NCI-H1694 (cell line): Measurements from ENCODE around the gene FBXW12.

Experiments used
- DNase-seq: peaks from one replicate; lab custom pipeline; 2025; lab: John Stamatoyannopoulos, UW

FBXW12 gene

DNA sequence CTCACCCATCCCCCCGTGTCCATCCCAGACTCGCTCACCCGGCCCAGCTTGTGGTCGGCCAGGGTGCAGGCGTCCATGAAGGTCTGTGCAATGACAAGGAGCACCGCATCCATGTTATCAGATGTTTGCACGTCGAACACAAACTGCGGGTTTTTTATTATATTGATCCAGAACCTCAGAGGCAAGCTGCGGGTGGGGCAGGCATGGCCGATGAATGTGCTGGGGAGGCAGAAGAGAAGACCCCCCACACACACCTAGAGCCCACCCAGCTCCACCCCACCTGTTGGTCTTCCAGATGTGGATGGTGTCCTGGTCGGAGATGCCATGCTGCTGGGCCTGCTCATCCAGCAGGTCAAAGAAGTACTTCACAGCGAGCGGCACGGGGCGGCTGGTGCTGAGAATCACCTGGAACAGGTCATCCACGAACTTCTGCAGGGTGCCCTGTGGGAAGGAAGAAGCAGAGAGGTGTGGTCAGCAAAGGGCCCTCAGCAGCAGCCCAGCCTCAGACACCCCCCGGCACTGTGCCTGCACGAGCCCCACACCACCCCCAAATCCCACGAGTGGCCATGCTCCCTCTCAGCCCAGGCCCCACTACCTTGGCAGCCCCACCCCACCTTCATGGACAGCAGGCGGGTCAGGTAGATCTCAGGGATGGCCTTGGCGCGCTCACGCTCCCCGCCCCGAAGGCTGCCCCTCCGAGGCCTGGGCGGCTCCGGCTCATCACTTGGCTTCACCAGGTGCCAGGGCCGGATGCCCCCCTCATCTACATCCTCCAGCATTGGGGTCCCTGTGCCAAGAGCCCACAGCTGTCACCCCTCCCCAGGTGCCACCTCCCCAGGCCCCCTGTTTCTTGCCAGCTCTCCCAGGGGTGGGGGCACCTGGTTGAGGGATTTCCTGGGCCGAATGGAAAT lies 37.5 kb downstream of the FBXW12 start:
- no peak for DNase-seq

DNA sequence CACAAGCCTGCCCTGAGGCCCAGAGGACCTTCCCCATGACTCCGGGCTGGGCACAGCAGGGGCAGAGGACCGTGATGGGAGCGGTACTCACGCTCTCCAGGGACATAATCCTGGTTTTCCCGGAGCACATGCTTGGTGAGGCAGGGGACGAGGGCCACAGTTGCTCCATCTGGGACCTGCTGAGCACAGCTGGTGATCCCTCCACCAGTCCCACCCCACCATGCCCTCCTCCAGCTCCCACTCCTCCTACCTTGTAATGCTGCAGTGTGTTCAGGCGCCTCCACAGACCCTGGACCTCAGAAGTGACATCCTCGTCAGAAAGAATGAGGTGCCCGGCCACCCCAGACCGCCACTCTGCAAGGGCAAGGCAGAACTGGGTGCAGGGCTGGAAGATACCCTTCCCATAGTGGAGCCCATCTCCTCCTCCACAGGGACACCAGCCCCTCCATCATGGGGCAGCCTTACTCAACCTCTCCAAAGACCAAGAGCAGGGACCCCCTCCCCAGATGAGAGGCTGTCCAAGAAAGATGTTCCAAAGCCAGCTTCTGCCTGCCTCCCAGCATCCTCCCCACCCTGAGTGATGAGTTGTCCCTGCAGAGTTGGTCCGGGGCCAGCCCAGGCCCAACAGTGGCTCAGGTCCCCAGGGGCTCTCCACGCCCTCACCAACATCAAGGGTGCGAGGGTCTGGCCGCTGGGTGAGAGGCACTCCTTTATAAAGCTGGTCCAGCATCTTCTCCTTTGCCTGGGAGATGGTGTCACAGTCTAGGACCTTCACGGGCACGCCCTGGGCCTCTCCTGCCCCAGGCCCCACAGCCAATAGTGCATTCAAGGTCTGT lies 38.4 kb downstream of the FBXW12 start:
- DNase-seq = no peak

DNA sequence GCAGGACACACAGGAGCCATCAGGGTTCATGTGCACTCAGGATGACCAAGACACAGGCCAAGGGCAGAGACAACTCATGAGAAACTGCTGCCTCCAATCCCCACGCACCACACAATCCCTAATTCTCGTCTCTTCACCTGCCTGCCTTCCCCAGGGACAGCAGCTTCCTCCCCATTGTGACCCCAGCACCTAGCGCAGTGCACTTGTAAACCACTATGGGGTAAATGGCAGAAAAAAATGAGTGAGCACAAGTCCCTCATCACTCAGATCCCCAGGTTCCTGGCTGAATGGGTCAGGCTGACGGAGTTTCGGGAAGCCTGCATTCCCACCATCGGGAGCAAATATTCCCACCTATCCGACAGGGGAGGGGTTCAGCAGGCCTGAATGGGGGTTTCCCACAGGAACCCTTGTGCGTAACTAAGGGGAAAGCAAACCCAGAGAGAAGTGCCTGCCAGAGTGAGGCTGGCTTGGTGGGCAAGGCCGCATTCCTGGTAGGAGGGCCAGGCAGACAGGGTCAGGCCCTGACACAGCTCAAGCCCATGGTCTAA lies 39.1 kb downstream of the FBXW12 start:
- no peak for DNase-seq

DNA sequence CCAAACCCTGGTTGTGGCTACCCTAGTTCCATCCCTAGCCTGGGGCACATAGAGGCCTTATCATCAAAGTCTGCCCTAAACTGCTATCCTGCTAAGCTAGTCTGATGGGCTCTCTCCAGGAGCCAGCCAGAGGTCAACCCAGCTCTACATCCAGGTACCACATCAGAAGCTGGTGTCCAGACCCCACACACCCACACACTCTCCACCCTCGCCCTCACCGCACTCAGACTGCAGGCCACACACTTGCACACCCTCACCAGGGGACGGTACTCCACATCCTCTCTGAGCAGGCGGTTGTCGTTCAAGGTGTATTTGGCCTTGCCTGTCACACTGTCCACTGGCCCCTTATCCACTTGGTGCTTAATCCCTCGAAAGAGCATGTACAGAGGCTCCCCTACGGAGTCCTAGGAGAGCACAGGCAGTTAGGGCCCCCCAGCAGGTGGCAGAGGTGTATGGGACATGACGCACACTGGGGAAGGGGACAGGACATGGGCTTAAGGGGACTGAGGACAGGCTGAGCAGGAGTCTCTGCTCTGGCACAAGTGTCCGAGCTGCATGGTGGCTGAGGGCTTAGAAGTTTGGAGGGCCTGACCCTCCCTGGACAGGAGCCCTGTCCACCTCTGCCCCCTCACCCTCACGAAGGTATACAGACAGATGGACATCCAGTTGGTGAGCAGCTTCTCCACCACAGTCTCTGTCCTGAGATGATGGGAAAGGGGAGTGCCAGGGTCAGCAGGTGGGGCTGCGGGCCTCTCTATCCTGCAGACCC lies 39.8 kb downstream of the FBXW12 start:
- DNase-seq = no peak

DNA sequence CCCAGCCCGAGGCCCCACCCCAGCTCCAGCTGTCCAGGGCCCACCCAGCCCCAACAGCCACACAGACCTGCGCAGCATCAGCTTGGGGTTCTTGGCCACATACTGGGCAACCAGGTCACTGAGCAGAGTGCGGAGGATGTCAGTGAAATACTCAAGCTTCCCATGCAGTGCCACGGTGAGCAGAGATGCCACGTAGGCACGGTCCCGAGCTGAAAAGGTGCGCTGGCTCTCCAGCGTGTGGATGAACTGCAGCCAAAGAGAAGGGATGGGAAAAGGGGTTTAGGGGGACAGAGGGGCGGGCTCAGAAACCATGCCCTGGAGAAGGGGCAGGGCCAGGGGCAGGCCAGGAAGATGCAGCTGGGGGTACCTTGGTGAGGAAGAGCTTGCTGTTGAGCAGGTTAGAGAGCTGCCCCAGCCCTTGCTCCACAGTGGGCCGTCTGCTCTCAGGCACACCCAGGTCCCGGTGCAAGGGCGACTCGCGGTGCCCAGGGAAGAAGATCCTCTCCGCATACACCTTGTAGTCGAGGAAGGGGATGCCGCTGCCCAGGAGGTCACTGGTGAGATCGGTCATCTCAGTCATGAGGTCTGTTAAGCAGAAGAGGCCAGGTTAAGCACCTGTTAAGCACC lies 40.5 kb downstream of the FBXW12 start:
- DNase-seq = no peak

DNA sequence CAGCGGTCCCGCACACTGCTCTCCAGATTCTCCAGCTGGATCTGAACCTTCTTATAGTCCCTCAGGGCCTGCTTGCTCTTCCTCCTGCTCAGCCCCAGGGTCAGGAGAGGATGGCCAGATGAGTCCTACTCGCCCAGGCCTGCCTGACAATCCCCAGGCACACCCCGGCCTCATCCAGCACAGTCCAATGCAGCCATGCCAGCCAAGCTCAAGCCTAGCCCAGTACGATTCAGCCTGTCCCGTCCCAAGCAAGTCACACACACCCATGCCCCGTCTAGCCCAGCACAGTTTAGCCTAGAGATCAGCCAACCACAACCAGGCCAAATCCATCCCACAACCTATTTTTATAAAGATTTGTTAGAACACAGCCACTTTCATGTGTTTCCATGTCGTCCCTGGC lies 41.1 kb downstream of the FBXW12 start:
- DNase-seq = no peak

DNA sequence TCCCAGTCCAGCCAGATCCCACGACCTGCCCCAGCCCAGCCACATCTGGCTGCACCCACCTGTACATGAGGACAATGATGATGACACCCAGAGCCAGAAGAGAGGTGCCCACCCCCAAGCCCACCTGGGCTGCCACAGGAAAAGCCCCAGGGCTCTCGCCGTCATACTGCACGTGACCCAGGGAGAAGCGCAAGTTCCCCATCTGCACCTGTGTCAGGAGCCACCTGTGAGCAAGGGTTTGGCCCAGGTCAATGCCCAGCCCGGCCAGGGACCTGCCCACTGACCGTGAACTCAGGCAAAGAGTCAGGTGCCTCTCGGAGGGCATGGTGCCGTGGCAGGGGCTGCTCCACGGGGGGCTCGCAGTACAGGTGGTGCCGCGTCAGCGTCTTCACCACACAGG lies 41.6 kb downstream of the FBXW12 start:
- DNase-seq = no peak

DNA sequence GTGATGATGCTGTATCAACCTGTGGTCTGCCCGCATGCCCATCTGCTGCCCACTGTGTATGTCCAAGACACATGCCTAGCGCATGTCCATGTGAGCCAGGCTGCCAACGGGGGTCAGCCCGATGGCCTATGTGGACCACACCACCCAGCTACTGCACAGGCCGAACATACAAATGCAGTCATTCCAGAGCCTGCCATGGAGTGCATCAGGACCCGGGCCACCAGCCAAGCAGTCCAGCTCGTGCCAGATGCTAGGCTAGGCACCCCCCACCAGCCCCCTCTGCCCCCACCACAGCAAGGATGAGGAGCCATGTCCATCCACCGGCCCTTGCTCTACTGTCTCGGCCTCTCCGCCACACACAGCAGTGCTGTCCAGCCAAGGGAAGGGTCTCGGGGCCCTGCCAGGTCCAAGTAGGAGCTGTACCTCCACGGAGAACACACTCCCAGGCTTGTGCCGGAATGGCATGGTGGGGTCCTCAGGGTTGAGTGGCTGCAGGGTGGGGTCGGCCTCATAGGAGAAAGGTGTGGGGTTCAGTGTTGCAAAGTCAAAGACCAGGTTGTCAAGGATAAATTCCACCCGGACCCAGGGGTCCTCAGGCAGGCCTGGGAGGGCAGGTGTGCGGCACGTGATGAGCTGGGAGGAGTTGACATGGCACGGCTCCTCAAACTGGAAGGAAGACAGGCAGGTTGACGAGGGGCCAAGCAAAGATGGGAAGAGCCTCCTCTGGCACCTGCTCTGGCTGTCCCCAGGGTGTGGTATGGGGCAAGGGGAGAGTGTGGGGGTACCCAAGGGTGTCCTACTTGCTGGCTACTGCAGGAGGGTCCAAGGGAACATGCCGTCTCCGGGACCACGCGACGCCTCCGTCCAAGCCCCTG lies 42.6 kb downstream of the FBXW12 start:
- no peak for DNase-seq

DNA sequence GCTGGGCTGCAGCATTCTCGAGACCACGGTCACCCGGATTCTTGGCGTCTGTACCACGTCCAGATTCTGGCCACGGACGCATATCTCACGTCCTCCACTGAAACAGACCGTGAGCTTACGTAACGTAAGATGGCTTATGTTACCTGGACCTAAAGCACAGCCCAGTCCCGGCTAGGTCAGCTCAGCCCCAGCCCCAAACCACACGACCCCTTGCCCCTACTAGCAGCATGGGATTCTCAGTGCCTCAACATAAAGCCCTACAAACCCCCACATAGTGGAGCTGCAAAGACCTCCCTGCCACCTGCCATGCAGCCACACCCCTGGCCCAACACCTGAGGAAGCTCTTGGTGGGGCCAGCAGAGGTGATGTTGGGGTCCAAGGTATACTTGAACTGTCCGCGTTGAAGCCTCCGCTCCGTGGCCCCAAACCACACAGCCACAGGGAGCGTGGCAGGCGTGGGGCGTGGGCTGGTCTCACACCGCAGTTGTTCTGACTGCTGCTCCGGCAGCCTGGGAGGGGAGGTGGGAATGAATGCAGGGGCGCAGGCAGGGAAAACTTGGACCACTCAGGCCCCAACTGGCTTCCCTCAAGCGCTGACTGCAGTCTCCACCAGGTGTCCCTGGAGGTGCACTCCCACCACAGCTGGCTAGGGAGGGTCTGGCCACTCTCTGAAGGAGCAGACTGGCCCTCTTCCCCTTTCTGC lies 43.4 kb downstream of the FBXW12 start:
- no peak for DNase-seq

DNA sequence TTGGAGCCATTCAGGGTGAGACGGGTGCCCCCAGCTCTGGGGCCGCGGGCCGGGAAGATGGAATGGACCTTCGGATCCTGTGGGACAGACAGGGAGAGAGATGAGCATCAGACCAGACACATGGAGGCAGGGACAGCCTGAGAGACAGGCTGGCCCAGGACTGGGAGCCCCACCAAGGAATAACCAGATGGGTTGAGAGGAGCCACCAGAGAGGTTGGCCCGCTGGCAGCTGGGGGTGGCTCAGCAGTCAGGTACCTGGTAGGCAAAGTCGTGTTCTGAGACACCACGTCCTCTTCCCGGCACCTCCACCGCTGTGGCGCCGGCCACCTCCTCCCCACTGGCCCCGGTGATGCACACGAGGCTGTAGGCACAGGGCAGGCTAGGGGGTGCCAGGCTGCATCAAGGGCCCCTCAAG lies 44.1 kb downstream of the FBXW12 start:
- DNase-seq = no peak

DNA sequence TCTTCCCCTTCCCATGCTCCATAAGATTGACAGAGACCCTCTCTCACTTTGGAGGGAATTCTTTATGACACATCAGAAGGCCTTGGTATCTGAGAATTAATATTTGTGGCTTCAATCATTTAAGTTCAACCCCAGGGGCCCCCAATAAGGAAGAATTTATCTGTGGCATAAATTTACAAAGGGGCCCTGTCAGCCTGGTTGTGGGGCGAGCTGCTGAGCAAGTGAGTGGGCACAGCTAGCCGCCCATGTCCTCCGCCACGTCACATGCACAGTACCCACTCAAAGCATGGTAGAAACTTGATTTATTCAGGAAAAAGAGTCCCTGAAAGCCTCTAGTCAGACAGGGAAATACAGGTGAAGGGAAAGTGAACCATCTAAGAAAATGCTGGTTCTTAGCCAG lies 44.5 kb downstream of the FBXW12 start:
- no peak for DNase-seq

DNA sequence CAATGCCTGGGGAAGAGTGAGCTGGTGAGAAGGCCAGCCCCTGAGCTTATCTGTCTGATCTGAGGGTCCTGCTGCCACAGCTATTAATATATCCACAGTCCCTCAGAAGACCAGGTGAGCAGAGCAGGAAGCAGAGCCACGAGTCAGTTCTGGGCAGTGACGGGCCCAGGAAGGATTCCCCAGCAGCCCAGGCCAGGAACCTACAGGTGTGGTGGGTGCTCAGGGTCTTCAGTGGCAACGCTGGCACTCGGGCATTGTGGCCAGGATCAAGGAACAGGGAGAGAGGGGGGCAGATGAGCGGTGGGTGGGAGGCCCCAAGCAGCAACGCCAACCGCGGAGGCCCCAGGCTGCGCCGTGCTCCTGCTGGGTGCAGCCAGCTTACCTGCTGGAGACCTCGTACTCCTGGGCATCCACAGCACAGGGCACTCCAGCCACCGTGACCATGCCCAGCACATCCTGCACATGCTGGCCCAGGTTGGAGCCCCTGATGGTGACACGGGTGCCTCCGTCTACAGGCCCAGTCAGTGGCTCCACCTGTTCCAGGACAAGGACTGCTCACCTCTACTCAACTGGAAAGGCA lies 45.6 kb downstream of the FBXW12 start:
- no peak for DNase-seq

DNA sequence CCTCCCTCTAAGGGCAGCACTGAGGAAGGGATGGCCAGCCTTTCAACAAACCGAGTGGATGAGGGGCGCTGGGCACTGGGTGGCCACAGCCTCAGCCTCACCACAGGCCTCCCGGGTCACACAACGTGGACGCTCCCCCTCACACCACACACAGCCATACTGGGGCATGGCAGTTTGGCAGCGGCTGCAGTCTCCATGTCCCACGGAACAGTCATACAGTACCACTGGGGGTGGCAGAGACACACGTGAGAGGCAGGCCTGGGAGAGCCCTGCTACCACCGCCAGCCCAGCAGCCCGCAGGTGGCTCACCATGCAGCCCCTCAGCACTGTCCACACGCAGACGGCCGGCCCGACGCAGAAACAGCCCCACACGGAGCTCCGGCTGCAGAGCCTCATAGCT lies 46.1 kb downstream of the FBXW12 start:
- no peak for DNase-seq

DNA sequence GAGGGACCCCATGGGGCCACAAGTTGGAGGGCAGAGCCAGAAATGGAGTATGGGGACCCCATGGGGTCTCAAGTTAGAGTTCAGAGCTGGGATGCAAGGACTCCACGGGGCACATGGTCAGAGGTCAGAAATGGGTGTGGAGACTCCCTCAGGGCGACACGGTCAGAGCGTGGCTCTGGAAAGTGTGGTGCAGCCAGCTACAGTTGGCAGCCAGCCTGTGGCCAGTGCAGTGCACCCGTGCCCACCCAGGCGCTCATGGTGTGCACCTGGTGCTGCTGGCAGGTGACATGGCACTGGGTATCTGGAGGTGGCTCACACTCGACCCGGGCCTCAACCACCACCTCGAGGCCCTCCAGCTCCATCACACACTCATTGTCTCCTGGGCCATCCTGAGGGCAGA lies 46.6 kb downstream of the FBXW12 start:
- DNase-seq = no peak

DNA sequence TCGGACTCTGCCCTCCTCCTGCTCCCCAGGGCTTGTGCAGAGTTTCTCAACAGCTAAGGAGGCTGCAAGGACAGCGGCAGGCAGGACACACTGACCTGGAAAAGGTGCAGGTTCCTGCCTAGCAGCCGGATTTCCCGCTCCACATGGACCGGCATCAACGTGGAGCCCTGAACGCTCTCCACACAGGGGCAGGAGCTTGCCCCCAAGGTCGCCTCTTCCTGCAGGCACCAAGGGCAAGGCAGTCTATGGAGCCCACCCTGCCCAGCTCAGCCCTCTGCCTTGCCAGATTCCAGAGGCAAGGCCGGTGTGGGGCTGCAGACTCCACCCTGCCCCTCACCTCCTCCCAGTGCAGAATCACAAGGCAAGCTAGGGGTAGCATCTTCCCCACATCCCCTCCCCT lies 47.1 kb downstream of the FBXW12 start:
- DNase-seq = no peak

DNA sequence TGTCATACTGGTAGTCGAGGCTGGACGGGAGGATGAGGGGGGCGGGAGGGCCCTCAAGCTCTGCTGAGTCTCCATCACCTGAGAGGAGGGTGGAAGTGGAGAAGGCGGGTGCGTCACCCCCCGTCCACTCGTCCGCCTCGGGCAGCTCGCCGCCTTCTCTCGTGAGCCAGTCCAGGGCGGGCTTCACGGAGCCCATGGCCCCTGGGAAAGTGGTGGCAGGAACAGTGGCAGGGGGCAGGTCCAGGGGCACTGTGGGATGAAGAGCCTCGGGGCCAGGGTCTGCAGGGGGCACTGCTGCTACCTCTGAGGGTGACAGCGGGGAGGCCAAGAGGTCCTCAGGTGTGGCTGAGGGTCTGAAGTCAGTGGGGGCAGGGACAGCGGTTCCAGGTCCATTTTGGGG lies 47.6 kb downstream of the FBXW12 start:
- no peak for DNase-seq

DNA sequence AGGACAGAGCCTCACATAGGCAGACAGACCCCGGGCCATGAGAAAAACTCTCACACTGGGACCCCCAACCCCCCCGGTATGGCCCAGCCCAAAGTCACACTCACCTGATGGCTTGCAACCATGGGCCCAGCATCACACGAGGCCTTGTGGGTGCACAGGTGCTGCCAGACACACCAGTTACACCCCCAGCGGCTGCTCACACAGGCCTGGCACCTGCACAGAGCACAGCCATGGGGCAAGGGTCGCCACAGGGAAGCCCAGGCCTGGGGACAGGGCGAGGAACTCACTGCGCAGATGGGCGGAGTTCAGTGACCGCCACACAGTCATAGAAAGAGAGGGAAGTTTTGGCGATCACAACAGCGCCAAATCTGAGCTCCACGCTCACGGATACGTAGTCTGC lies 48.5 kb downstream of the FBXW12 start:
- DNase-seq = no peak

DNA sequence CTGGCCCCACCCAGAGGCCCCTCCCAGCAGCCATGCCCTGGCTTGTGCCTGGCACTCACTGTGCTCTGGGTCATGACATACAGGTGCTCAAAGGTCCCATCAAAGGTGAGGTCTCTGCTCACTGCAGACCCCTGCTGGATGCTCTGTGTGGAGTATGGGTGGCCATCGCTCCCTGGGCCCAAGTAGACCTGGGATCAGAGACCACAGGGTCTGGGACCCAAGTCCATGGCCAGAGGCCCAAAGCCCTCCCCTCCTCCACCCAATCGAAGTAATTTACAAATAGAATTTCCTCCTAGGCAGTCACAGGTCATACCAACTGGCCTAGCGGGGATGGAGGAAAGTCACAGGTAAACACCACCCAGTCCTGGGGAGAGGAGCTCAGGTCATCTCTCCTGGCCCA lies 50.3 kb downstream of the FBXW12 start:
- no peak for DNase-seq

DNA sequence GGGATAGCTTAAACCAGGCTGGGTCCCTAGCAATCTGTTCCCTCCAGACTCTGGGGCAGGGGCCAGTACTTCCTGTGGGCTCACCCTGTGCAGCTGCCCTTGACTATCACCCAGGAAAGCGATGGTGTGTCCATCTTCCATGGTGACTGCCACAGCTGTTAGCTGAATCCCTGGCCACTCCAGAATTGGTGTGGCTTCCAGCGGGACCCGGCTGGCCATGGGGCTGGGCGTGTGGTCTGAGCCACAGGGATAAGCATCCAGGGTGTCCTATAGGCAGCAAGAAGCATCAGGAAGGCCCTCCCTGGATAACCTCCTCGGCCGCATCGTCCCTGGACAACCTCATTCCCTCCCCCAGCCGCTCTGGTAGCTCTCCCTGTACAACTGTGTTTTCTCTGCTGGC lies 50.7 kb downstream of the FBXW12 start:
- no peak for DNase-seq
